GM12892 (cell line): ENCODE data around the gene SNX14.

Source experiments
- POLR2AphosphoS5 ChIP-seq: IDR thresholded peaks from 2 replicates; pipeline ENCODE4 v1.6.1; 2011; ENCODE audit warnings: low read depth, low read length, control low read depth
- TAF1 ChIP-seq: IDR thresholded peaks from 2 replicates; pipeline ENCODE4 v1.6.1; 2011; ENCODE audit warnings: low read depth, mild to moderate bottlenecking, control low read depth, low read length, borderline replicate concordance

GRCh38 chr6:85464260-85464644 lies 129.4 kb downstream of the SNX14 start:
- no peak for TF ChIP-seq TAF1
- TF ChIP-seq POLR2AphosphoS5, result no peak
